ENCODE results near the gene ZNF735.

DNA sequence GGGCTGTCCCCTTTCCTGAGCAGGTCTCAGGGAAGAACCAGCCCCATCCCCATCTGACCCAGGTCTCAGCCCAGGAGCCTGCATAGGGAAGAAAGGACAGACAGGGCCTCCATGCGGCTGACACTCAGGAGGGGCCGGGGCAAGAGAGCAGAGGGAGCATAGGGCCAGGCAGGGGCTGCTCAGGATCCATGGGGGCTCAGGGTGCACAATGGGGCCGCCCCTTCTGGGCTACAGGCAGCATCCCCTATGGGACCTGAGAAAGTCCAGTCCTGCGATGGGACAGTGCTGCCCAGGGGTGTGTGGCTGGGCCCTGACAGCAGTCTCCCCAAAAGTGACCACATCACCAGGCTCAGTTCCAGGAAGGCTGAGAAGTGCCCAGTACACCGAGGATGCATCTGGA, 32.7 kb upstream of the ZNF735 start:
- no peak for TF ChIP-seq EZH2 (IDR thresholded peaks at IDR 0.05; ENCODE audit: insufficient read depth, low read length)
- TF ChIP-seq, protein P1, sequence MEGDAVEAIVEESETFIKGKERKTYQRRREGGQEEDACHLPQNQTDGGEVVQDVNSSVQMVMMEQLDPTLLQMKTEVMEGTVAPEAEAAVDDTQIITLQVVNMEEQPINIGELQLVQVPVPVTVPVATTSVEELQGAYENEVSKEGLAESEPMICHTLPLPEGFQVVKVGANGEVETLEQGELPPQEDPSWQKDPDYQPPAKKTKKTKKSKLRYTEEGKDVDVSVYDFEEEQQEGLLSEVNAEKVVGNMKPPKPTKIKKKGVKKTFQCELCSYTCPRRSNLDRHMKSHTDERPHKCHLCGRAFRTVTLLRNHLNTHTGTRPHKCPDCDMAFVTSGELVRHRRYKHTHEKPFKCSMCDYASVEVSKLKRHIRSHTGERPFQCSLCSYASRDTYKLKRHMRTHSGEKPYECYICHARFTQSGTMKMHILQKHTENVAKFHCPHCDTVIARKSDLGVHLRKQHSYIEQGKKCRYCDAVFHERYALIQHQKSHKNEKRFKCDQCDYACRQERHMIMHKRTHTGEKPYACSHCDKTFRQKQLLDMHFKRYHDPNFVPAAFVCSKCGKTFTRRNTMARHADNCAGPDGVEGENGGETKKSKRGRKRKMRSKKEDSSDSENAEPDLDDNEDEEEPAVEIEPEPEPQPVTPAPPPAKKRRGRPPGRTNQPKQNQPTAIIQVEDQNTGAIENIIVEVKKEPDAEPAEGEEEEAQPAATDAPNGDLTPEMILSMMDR (IDR thresholded peaks at IDR 0.05; ENCODE audit: insufficient read depth, low read depth, low read length) = no peak
